Cerebellar nuclear complex (tissue), 1 donor: ENCODE measurements around the gene ZXDB.
"Not testable (repeated sequence)": the region's sequence is repeated elsewhere in the genome, so short reads cannot be mapped to it uniquely, and the experiment has no call there.

Experiments
- DNase-seq, 2 experiments: peaks; one replicate each; lab custom pipeline; 2025; lab: John Stamatoyannopoulos, UW

Gene ZXDB

GRCh38 chrX:57591284-57592159, at the start of gene ZXDB:
Gene ZXDB, plus strand, starts transcription at chrX:57592011. Its CDS starts 38 bp downstream, at chrX:57592049.
- not testable (repeated sequence) for DNase-seq

GRCh38 chrX:57565198-57565597, 26.6 kb upstream of the ZXDB start:
- no peak for DNase-seq

- no peak for DNase-seq
Measured at GRCh38 chrX:57573754-57574153, 18.1 kb upstream of the ZXDB start.

- DNase-seq, result not testable (repeated sequence)
Measured at GRCh38 chrX:57582948-57583347, 8.9 kb upstream of the ZXDB start.

GRCh38 chrX:57583477-57583876, 8.3 kb upstream of the ZXDB start:
- DNase-seq, result no peak

GRCh38 chrX:57586360-57586759, 5.5 kb upstream of the ZXDB start:
- DNase-seq, result no peak

- no peak for DNase-seq
Measured at GRCh38 chrX:57587062-57587461, 4.7 kb upstream of the ZXDB start.

GRCh38 chrX:57587607-57588006, 4.2 kb upstream of the ZXDB start:
- DNase-seq, result no peak

GRCh38 chrX:57592160-57592893, 516 bp downstream of the ZXDB start:
- not testable (repeated sequence) for DNase-seq

GRCh38 chrX:57592894-57593215, 1.0 kb downstream of the ZXDB start:
- not testable (repeated sequence) for DNase-seq

GRCh38 chrX:57595381-57595811, 3.6 kb downstream of the ZXDB start:
- DNase-seq, result no peak

- DNase-seq, result no peak
Measured at GRCh38 chrX:57596109-57596508, 4.3 kb downstream of the ZXDB start.

GRCh38 chrX:57596516-57596915, 4.7 kb downstream of the ZXDB start:
- DNase-seq, result no peak

- DNase-seq, result no peak
Measured at GRCh38 chrX:57607295-57608187, 15.7 kb downstream of the ZXDB start.

GRCh38 chrX:57613351-57613750, 21.5 kb downstream of the ZXDB start:
- not testable (repeated sequence) for DNase-seq

GRCh38 chrX:57629438-57629837, 37.6 kb downstream of the ZXDB start:
- not testable (repeated sequence) for DNase-seq

- no peak for DNase-seq
Measured at GRCh38 chrX:57640674-57641016, 48.8 kb downstream of the ZXDB start.

GRCh38 chrX:57641338-57641737, 49.5 kb downstream of the ZXDB start:
- DNase-seq, result no peak

- DNase-seq, result no peak
Measured at GRCh38 chrX:57643698-57644097, 51.9 kb downstream of the ZXDB start.

GRCh38 chrX:57647020-57647419, 55.2 kb downstream of the ZXDB start:
- no peak for DNase-seq
